Measurements from ENCODE around the gene SLC35G1.

Gene SLC35G1

DNA sequence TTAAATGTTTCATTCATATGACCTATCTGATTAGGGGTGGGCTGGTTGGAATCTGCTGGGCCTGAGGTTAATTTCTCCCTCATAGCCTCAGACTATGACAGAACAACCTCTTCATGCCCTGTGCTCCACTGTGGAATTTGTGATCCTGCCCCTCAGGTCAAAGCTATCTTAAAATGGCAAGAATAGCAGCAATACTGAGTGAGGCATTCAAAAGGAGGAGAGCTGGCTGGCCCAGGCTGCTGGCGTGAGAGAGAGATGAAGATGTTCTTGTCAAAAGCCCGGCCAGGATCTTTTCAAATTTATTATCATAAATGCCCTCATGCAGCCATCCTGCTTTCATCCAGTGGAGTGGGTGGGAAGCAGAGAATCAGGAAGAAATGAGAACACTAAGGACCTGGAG is 58.1 kb downstream of the SLC35G1 start:
- DNase-seq (ENCODE audit: low read depth in 2 of 2): no peak

Measured in stimulated activated CD8-positive, alpha-beta memory T cell treated with anti-CD3 and anti-CD28 coated beads, Interleukin-2, amount 100 ng/mL, for 48 hours (primary cell).